Measurements from ENCODE around the gene KIF5A. TPM values are rescaled to one million over a fixed set of nuclear protein-coding genes. Genes with fewer than 3 reads are reported as not detected.

Gene KIF5A
- total RNA-seq, 4 donors from 2014 or later, result 1.9 to 4.8 (median 2.9) TPM

DNA sequence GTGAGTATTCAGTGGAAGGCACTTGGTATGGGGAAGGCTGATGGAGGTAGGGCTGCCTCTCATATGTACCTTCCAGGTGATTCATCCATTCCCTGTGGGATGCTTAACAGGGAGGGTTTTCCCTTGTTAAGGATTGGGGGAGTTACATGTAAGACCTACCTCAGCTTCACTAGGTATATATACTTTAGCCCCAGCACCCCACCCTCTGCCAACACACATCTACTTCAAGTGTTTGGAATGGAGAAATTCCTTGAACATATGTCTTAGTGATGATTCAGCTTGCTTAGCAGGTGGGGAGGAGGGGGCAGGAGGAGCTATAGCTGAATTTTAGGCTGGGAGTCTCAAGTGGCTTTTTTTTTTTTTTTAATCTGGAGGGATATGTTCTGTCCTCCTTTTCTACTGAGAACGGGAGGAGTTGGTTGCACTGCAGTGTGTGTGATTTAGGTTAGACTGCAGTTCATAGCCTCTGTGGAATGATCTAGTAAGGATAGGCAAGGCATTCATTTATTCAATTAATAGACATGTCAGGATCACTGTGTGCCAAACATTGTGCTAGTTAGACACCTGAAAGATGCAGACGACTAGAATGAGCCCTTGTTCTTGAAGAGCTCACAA is 42.8 kb downstream of the KIF5A start:
- H3K27me3 ChIP-seq, result no peaks in the 10 kb centered on the region
- peaks cover 0 to 25% (median 9%) of the 10 kb centered on the region in 4 donors for H3K4me1 ChIP-seq
- no peak for DNase-seq (ENCODE audit: low spot score in 2 of 2)
- no peaks in the 10 kb centered on the region for H3K9me3 ChIP-seq
- H3K36me3 ChIP-seq, result peaks cover 0 to 31% (median 0%) of the 10 kb centered on the region in 3 donors
- TF ChIP-seq POLR2A (IDR thresholded peaks at IDR 0.05), result no peak
- TF ChIP-seq EP300 (IDR thresholded peaks at IDR 0.05), result no peak
- TF ChIP-seq, protein P1, sequence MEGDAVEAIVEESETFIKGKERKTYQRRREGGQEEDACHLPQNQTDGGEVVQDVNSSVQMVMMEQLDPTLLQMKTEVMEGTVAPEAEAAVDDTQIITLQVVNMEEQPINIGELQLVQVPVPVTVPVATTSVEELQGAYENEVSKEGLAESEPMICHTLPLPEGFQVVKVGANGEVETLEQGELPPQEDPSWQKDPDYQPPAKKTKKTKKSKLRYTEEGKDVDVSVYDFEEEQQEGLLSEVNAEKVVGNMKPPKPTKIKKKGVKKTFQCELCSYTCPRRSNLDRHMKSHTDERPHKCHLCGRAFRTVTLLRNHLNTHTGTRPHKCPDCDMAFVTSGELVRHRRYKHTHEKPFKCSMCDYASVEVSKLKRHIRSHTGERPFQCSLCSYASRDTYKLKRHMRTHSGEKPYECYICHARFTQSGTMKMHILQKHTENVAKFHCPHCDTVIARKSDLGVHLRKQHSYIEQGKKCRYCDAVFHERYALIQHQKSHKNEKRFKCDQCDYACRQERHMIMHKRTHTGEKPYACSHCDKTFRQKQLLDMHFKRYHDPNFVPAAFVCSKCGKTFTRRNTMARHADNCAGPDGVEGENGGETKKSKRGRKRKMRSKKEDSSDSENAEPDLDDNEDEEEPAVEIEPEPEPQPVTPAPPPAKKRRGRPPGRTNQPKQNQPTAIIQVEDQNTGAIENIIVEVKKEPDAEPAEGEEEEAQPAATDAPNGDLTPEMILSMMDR (IDR thresholded peaks at IDR 0.05), result no peak
- no peak overlapping the region for H3K27ac ChIP-seq
- WGBS, 2 donors, result 64 to 70% methylated on average over 2 of the region's 2 CpGs
- no peak overlapping the region for H3K4me3 ChIP-seq

DNA sequence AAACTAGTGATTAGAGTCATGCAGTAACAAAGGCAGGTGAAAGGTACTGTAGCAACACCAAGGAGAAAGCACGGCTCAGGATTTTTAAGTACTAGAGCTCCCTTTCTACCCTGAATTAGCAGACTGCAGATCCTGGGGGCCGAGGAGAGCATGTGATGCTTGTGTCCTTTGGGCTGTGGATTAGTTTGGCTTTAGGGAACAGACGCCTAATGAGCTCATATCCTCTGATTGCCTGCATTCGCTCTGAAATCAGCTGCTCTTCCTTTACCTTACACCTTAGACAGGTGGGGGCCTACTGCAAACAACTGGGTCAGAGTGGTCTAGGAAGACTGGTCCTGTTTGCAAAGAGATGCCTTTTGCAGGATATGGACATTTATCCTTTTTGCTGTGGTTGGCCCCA is 43.3 kb downstream of the KIF5A start:
- no peak for DNase-seq (ENCODE audit: low spot score in 2 of 2)
- peaks cover 0 to 37% (median 0%) of the 10 kb centered on the region in 3 donors for H3K36me3 ChIP-seq
- H3K9me3 ChIP-seq, result no peaks in the 10 kb centered on the region
- WGBS, 2 donors, result 76 to 78% methylated on average over 4 of the region's 4 CpGs
- no peak overlapping the region for H3K4me3 ChIP-seq
- no peaks in the 10 kb centered on the region for H3K27me3 ChIP-seq
- peaks cover 0 to 25% (median 9%) of the 10 kb centered on the region in 4 donors for H3K4me1 ChIP-seq
- TF ChIP-seq POLR2A (IDR thresholded peaks at IDR 0.05) (no peak), EP300 (IDR thresholded peaks at IDR 0.05) (no peak)
- TF ChIP-seq, protein P1 (IDR thresholded peaks at IDR 0.05), result no peak
- no peak overlapping the region for H3K27ac ChIP-seq

DNA sequence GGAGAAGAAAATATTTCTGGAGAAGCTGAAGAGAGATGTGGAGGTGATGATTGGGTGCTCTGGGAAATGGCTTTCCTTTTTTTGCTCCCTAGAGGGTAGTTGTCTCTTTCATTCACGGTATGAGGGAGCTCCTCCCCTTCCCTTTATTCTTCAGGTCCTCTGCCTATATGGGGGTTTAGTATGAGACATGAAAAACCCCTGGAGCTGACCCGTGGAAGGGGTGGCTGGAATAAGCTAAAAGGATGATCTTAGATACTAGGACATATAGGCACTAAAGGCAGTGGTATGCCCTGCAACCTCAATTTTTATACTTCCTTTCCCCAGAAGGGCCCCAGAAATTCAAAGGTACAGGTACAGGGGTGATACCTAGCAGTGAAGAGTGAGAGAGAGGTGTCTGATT is 50.6 kb downstream of the KIF5A start:
- TF ChIP-seq, protein P1 (IDR thresholded peaks at IDR 0.05), result no peak
- TF ChIP-seq EP300 (IDR thresholded peaks at IDR 0.05) (no peak), POLR2A (IDR thresholded peaks at IDR 0.05) (no peak)
- DNase-seq (ENCODE audit: low spot score in 2 of 2), result no peak
- Histone ChIP-seq H3K27ac (no peak overlapping the region), H3K9me3 (no peaks in the 10 kb centered on the region), H3K4me3 (no peak overlapping the region), H3K4me1 (peaks cover 0 to 18% (median 4%) of the 10 kb centered on the region in 4 donors), H3K36me3 (peaks cover 0 to 63% (median 0%) of the 10 kb centered on the region in 3 donors), H3K27me3 (no peaks in the 10 kb centered on the region)
- WGBS, 2 donors, result 58 to 67% methylated on average over 2 of the region's 2 CpGs

DNA sequence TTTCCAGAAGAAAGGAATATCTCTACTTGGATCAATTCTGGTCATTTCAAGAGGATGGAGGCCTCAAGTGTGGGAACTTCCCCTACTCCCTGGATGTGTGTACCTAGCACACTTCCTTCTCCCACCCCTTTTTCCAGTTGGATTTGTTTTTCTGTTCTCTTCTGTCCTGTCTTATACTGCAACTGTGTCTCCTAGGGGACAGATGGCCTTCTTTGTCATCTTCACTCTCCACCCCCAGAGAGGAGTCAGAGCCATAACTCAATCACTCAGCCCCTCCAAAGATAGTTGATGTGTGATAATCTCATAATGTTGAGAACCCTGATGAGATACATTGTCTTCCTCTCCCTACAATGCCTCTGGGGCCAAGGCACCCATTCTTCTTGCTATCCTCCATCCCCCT is 52.7 kb downstream of the KIF5A start:
- Histone ChIP-seq H3K4me1 (peaks cover 0 to 40% (median 9%) of the 10 kb centered on the region in 4 donors), H3K36me3 (peaks cover 0 to 57% (median 0%) of the 10 kb centered on the region in 3 donors), H3K27ac (no peak overlapping the region), H3K4me3 (no peak overlapping the region), H3K9me3 (no peaks in the 10 kb centered on the region), H3K27me3 (no peaks in the 10 kb centered on the region)
- TF ChIP-seq EP300 (IDR thresholded peaks at IDR 0.05) (no peak), POLR2A (IDR thresholded peaks at IDR 0.05) (no peak)
- TF ChIP-seq, protein P1 (IDR thresholded peaks at IDR 0.05), result no peak
- no peak for DNase-seq (ENCODE audit: low spot score in 2 of 2)

DNA sequence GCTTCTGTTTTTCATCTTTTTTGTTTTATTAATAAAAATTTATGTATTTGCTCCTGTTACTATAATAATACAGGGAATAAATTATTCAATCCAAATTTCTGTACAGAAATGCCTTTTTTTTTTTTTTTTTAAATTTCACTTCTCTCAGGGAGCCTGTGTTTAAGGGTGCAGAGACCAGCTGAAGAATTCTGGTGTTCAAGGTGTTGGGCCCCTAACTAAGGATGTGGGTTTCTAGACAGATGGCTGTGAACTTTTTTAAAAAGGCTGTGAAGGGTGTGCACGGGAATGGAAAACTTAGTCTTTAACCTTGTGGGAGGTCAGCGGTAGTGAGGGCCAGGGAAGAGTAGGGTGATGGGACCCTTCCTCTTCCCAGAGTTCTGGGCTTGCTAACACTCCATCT is 53.5 kb downstream of the KIF5A start:
- DNase-seq (ENCODE audit: low spot score in 2 of 2), result no peak
- peak overlapping the region in 3 of 4 donors; percentile 80 to 97 (median 94) for H3K27ac ChIP-seq
- TF ChIP-seq EP300 (IDR thresholded peaks at IDR 0.05) (no peak), POLR2A (IDR thresholded peaks at IDR 0.05) (no peak)
- TF ChIP-seq, protein P1 (IDR thresholded peaks at IDR 0.05), result no peak
- H3K4me1 ChIP-seq, result peaks cover 0 to 44% (median 9%) of the 10 kb centered on the region in 4 donors
- H3K27me3 ChIP-seq, result no peaks in the 10 kb centered on the region
- 52 to 59% methylated on average over 2 of the region's 2 CpGs for WGBS, 2 donors
- no peak overlapping the region for H3K4me3 ChIP-seq
- H3K9me3 ChIP-seq, result no peaks in the 10 kb centered on the region
- H3K36me3 ChIP-seq, result peaks cover 0 to 56% (median 0%) of the 10 kb centered on the region in 3 donors
